Measurements from ENCODE around the gene UACA. TPM values are rescaled to one million over a fixed set of nuclear protein-coding genes. Genes with fewer than 3 reads are reported as not detected.
A peak's percentile ranks its signal among the peaks of the same experiment; 100 is the strongest.

Gene UACA
- total and polyA plus RNA-seq, 9 of the 15 experiments (the other 6 are each of a cell fraction or from before 2014, with no cell fraction given): 0.06 to 0.33 (median 0.15) TPM; not detected in 5

DNA sequence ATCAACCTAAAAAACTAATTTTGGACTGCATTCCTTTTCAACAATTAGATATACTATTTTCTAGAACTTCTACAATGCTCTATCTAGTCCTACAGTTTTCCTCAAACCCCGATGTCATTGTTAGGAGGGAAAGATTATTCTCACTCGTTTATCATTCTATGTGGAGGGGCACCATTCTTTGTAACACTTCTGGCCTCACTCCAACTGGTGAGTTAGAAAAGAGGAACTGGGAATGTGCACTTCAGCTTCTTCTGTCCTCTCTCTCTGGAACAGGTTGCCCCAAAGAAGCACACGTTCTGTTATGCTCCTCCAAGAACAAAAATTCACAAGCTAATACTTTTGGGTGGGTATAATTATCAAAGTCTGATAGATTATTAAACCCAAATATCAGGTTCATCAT, 137.9 kb downstream of the UACA start:
- no TSS peak for BruUV-seq (replicated peaks)
- H3K9me3 ChIP-seq (replicated peaks; ENCODE audit: control insufficient read depth, insufficient read depth, low read depth, low read length): no peaks in the 10 kb centered on the region
- H3K4me3 ChIP-seq: no peak overlapping the region
- DNase-seq (ENCODE audit: extremely low read depth in 1 of 4, low spot score in 3 of 4) (peak in 1 of 4 experiments; percentile 8), FAIRE-seq (no peak), ATAC-seq (no peak)
- POLR2A ChIA-PET: interaction anchor here (0.9 kb wide), 1 partner anchor 90 kb away, joined by 3 read pairs; no protein-coding TSS in a partner anchor
- H3K27me3 ChIP-seq (ENCODE audit: control insufficient read depth in 2 of 2, insufficient read depth in 2 of 2, low read length in 2 of 2): peaks cover 0 to 11% of the 10 kb centered on the region in 2 experiments; a peak in 2 of 5 replicates
- WGBS (ENCODE audit: insufficient coverage, low coverage, missing lambda C conversion rate): 0% methylated on average over 3 of the region's 3 CpGs
- no peaks in the 10 kb centered on the region for H3K79me2 ChIP-seq (ENCODE audit: control insufficient read depth, insufficient read depth, low read length)
- H3K4me1 ChIP-seq (replicated peaks in 1 of 2; ENCODE audit: control insufficient read depth in 2 of 2, insufficient read depth in 2 of 2, low read length in 2 of 2): peaks cover 13 to 18% of the 10 kb centered on the region in 2 experiments; a peak in 4 of 5 replicates
- no peak overlapping the region for H3K27ac ChIP-seq (ENCODE audit: extremely low read depth, low read depth, low read length)
- H3K36me3 ChIP-seq (ENCODE audit: control insufficient read depth, insufficient read depth, low read length): no peaks in the 10 kb centered on the region
- in situ Hi-C loops (cut with MboI) (no loop called here), intact Hi-C loops (cut with micrococcal nuclease) (no loop called here)
- CTCF ChIA-PET (ENCODE audit: low intra/inter-chr PET ratio): no interaction called here
- H2AFZ ChIP-seq (ENCODE audit: low read depth, low read length): no peak overlapping the region
- no peaks in the 10 kb centered on the region for H4K20me1 ChIP-seq (replicated peaks; ENCODE audit: control insufficient read depth, insufficient read depth, low read length)
- no peak overlapping the region for H3K4me2 ChIP-seq (ENCODE audit: insufficient read depth, low read length)
- H3K9ac ChIP-seq (ENCODE audit: insufficient read depth in 1 of 2, low read depth in 2 of 2, low read length in 2 of 2): no peak overlapping the region
- H3K9me1 ChIP-seq (ENCODE audit: control insufficient read depth, insufficient read depth, low read length): no peaks in the 10 kb centered on the region
- peak; percentile 97 for TF ChIP-seq SPI1 (IDR thresholded peaks at IDR 0.05; ENCODE audit: borderline replicate concordance, low read depth, low read length)
- peak; percentile 79 for TF ChIP-seq NFIC (IDR thresholded peaks at IDR 0.05)
- no peak for TF ChIP-seq KDM2B (CRISPR knock-in tag; IDR thresholded peaks at IDR 0.05)
- TF ChIP-seq, protein P1, sequence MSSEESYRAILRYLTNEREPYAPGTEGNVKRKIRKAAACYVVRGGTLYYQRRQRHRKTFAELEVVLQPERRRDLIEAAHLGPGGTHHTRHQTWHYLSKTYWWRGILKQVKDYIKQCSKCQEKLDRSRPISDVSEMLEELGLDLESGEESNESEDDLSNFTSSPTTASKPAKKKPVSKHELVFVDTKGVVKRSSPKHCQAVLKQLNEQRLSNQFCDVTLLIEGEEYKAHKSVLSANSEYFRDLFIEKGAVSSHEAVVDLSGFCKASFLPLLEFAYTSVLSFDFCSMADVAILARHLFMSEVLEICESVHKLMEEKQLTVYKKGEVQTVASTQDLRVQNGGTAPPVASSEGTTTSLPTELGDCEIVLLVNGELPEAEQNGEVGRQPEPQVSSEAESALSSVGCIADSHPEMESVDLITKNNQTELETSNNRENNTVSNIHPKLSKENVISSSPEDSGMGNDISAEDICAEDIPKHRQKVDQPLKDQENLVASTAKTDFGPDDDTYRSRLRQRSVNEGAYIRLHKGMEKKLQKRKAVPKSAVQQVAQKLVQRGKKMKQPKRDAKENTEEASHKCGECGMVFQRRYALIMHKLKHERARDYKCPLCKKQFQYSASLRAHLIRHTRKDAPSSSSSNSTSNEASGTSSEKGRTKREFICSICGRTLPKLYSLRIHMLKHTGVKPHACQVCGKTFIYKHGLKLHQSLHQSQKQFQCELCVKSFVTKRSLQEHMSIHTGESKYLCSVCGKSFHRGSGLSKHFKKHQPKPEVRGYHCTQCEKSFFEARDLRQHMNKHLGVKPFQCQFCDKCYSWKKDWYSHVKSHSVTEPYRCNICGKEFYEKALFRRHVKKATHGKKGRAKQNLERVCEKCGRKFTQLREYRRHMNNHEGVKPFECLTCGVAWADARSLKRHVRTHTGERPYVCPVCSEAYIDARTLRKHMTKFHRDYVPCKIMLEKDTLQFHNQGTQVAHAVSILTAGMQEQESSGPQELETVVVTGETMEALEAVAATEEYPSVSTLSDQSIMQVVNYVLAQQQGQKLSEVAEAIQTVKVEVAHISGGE (CRISPR knock-in tag; IDR thresholded peaks at IDR 0.05): peak in 1 of 3 experiments; percentile 97; a peak in 2 of 6 replicates

All from K562 (cell line).